Mammary epithelial cell (primary cell): ENCODE measurements around the gene KLF2.
A peak's percentile ranks its signal among the peaks of the same experiment; 100 is the strongest.

Experiments used
- EZH2 ChIP-seq: IDR thresholded peaks from 2 replicates; pipeline ENCODE4 v1.6.1; 2012; ENCODE audit warnings: low read length, inconsistent platforms, borderline replicate concordance
- TF ChIP-seq, protein P1 (sequence below), 2 donors: IDR thresholded peaks in 1 of 2; conservative IDR thresholded peaks in 1 of 2; 2 replicates each; pipeline ENCODE4 v1.5.1; 2011 to 2012; ENCODE audit warnings: inconsistent platforms in 2 of 2, low read length in 2 of 2, mild to moderate bottlenecking in 2 of 2, control low read depth in 1 of 2, low read depth in 1 of 2; ENCODE audit not compliant: insufficient read depth in 1 of 2; ENCODE audit errors: extremely low read depth in 1 of 2

DNA sequence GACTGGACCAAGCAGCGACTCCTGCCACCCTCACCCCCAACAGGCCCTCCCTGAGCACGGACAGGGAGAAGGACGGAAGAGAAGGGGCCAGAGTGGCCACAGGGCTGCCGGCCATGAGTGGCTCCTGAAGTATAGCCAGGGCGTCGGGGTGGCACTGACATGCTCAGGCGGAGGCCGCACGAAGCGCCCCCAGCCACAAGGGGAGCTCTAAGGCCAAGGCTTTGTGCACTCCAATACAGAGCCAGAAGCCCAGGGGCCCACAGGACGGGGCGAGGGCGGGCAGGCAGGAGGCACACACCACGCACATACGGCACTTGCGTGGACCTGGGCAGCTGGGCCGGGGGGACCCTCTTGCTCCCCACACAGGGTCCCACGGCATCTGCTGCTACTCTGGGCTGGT lies 52.0 kb downstream of the KLF2 start:
- TF ChIP-seq, protein P1, sequence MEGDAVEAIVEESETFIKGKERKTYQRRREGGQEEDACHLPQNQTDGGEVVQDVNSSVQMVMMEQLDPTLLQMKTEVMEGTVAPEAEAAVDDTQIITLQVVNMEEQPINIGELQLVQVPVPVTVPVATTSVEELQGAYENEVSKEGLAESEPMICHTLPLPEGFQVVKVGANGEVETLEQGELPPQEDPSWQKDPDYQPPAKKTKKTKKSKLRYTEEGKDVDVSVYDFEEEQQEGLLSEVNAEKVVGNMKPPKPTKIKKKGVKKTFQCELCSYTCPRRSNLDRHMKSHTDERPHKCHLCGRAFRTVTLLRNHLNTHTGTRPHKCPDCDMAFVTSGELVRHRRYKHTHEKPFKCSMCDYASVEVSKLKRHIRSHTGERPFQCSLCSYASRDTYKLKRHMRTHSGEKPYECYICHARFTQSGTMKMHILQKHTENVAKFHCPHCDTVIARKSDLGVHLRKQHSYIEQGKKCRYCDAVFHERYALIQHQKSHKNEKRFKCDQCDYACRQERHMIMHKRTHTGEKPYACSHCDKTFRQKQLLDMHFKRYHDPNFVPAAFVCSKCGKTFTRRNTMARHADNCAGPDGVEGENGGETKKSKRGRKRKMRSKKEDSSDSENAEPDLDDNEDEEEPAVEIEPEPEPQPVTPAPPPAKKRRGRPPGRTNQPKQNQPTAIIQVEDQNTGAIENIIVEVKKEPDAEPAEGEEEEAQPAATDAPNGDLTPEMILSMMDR (conservative IDR thresholded peaks at IDR 0.05 in 1 of 2, IDR thresholded peaks at IDR 0.05 in 1 of 2; ENCODE audit: extremely low read depth in 1 of 2, insufficient read depth in 1 of 2, low read depth in 1 of 2, low read length in 2 of 2), result peak in 1 of 2 donors; percentile 23
- TF ChIP-seq EZH2, result no peak
